ENCODE results near the gene SREBF1. TPM values are rescaled to one million over a fixed set of nuclear protein-coding genes. Genes with fewer than 3 reads are reported as not detected.

Gene SREBF1
- total RNA-seq, 1 donor from 2014 or later = 85.0 TPM

DNA sequence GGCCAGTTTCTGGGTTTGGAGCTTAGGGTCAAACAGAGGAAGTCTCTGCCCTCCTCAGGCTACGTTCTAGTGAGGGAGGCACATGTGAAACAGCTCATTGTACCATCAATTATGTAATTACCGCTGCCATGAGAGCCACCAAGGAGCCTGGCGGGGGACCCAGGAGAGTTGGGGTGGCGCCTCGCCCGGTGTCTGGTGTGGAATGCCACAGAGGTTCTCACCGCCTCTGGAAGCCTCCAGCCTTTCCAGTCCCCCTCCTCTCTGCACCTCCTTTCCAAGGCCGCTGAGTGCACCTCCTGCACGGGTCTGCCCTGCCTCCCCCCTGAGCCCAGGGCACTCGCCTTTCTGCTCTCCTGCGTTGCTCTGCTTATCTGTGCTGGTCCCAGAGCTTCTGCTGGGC, 51.4 kb downstream of the SREBF1 start:
- DNase-seq (ENCODE audit: low spot score, unreplicated experiment) = no peak
- no peaks in the 10 kb centered on the region for H3K27me3 Mint-ChIP-seq
- peaks cover 62% of the 10 kb centered on the region for H3K4me1 Mint-ChIP-seq (ENCODE audit: low read depth)
- TF ChIP-seq, protein P1, sequence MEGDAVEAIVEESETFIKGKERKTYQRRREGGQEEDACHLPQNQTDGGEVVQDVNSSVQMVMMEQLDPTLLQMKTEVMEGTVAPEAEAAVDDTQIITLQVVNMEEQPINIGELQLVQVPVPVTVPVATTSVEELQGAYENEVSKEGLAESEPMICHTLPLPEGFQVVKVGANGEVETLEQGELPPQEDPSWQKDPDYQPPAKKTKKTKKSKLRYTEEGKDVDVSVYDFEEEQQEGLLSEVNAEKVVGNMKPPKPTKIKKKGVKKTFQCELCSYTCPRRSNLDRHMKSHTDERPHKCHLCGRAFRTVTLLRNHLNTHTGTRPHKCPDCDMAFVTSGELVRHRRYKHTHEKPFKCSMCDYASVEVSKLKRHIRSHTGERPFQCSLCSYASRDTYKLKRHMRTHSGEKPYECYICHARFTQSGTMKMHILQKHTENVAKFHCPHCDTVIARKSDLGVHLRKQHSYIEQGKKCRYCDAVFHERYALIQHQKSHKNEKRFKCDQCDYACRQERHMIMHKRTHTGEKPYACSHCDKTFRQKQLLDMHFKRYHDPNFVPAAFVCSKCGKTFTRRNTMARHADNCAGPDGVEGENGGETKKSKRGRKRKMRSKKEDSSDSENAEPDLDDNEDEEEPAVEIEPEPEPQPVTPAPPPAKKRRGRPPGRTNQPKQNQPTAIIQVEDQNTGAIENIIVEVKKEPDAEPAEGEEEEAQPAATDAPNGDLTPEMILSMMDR (IDR thresholded peaks at IDR 0.05; ENCODE audit: unreplicated experiment) = no peak
- no peaks in the 10 kb centered on the region for H3K36me3 Mint-ChIP-seq (ENCODE audit: insufficient read depth)
- peak overlapping the region; percentile 25 for H3K4me3 Mint-ChIP-seq (ENCODE audit: low read depth)
- peak overlapping the region; percentile 78 for H3K27ac Mint-ChIP-seq
- no peaks in the 10 kb centered on the region for H3K9me3 Mint-ChIP-seq (ENCODE audit: low read depth)

DNA sequence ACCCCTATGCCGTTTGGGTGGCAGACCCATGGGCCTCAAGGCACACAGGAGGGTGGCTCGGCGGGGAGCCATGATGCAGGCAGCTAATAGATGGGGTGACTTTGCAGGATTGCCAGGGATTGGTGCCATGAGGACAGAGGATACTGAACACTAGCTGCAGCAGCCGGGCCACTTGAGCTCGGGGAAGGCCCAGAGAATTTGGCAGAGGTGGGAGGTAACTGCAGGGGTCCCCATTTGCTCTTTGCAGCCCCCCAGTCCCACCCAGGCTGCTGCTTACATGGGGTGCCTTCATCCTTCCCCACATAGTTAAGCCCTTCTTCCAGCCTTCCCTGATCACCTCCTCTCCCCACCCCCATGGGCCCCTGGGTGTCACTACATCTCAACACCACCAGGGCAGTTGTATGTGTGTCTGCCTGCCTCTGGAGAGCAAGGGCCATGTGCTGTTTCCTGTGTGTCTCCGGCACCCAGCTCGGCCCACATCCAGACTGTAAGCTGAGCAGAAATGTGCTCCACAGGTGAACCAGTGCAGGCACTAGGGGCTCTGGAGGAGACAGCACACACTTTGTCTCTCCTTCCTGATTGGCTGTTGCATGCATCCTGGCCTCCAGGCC, 52.0 kb downstream of the SREBF1 start:
- Mint-ChIP-seq H3K36me3 (ENCODE audit: insufficient read depth) (no peaks in the 10 kb centered on the region), H3K27ac (peak overlapping the region; percentile 29), H3K4me1 (ENCODE audit: low read depth) (peaks cover 57% of the 10 kb centered on the region), H3K9me3 (ENCODE audit: low read depth) (no peaks in the 10 kb centered on the region), H3K27me3 (no peaks in the 10 kb centered on the region), H3K4me3 (ENCODE audit: low read depth) (peak overlapping the region; percentile 25)
- DNase-seq (ENCODE audit: low spot score, unreplicated experiment) = no peak
- TF ChIP-seq, protein P1 (IDR thresholded peaks at IDR 0.05; ENCODE audit: unreplicated experiment) = peak; percentile 33

DNA sequence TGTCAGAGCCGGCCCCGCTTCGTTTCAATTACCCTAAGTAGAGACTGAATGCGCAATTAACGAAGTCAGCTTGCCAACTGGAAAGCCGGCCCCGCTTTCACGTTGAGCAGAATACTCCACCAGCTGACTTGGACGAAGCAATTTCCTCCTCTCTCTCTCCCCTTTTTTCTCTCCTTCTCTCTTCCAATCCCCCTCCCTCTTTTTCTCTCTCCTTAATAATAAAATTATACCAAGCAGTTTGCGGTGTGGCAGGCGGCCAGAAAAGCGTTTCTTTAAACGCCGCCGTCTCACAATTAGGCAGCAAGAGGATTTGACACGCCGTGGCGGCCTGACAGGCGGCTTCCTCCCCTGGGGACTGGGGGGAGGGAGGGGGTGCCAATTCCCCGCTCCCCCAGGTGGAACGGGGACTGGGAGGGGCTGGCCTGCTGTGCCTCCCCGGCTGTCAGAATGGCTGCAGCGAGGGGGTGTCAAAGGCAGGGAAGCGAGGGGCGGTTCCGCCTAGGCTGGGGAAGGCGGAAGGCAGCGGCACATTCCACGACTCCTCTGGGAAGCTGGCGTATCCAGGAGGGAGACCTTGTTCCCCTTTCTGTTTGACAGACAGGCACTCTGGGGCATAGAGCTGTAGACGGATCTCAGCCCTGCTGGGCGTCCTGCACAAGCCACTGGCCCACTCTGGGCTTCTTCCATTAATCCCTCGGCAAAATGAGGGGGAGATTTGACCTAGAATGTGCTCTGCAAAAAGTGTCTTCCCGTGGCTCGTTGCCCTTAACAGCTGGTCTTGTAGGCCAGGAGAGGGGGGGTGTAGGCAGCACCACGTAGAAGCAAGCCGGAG, 52.7 kb downstream of the SREBF1 start:
- Mint-ChIP-seq H3K9me3 (ENCODE audit: low read depth) (no peaks in the 10 kb centered on the region), H3K4me1 (ENCODE audit: low read depth) (peaks cover 51% of the 10 kb centered on the region), H3K27ac (peak overlapping the region; percentile 29), H3K4me3 (ENCODE audit: low read depth) (peak overlapping the region; percentile 68), H3K36me3 (ENCODE audit: insufficient read depth) (no peaks in the 10 kb centered on the region), H3K27me3 (no peaks in the 10 kb centered on the region)
- DNase-seq (ENCODE audit: low spot score, unreplicated experiment) = no peak
- TF ChIP-seq, protein P1 (IDR thresholded peaks at IDR 0.05; ENCODE audit: unreplicated experiment) = no peak

DNA sequence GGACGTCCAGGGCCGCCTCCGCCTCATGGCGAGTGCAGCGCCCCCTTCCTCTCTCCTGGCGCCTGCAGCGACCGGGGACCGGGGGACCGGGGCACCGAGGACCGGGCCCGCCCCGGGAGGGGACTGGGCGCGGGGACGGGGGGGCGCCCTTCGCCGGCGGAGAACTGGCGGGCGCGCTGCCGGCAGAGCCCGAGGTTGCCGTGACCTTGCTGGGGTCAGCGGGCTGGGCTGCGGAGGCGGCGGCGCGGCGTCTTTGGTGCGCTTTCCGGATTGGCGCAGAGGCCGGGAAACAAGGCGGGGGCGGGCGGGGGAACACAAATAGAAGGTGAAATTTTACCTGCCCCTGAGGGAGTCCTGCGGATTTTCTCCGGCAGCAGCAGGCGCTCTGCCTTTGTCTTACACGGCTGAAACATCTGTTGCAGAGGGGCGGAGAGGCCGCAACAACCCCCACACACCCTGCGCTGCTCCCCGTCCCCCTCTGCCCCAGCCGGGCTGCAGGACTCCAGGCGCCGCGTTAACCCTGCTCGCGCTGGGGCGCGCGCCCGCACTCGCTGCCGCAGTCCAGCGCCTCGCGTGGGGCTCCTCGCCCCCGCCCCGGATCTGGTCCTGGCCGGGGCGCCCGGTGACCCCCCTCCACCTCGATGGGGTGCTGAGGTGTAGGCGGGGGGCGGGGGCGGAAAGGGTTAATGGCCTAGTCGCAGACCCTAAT, 53.5 kb downstream of the SREBF1 start:
- Mint-ChIP-seq H3K36me3 (ENCODE audit: insufficient read depth) (no peaks in the 10 kb centered on the region), H3K4me3 (ENCODE audit: low read depth) (peak overlapping the region; percentile 69), H3K27ac (peak overlapping the region; percentile 49), H3K4me1 (ENCODE audit: low read depth) (peaks cover 50% of the 10 kb centered on the region), H3K27me3 (no peaks in the 10 kb centered on the region), H3K9me3 (ENCODE audit: low read depth) (no peaks in the 10 kb centered on the region)
- DNase-seq (ENCODE audit: low spot score, unreplicated experiment) = peak; percentile 40
- TF ChIP-seq, protein P1 (IDR thresholded peaks at IDR 0.05; ENCODE audit: unreplicated experiment) = peak; percentile 48

DNA sequence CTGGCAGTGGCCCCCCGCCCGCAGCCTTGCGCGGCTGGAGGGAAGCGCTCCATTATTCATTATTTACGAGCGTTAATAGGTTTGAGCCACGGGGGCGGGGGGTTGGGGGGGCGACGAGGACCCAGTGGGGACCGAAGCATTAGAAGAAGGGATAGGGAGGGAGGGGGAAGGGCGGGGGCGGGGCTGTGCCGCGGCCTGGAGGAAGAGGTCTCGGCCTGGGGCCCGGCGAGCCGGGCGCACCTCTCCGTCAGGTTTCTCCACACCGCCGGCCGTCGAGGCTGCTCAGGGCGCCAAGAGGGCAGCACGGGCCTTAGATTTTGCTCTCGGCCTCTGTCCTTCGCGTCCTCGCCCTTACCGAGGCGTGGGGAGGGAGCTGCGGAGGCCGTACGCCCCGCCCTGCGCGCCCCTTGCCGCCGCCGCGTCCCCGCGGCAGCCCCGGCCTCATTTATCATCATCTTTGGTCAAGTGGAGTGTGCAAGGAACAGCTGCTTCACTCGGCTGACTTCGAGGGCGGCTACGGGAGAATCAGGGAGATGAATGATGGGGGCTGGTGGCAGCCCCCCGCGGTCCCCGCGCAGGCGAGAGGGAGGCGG, 54.2 kb downstream of the SREBF1 start:
- H3K9me3 Mint-ChIP-seq (ENCODE audit: low read depth) = no peaks in the 10 kb centered on the region

More for the DNA sequence above, 54.2 kb downstream of the SREBF1 start:
- Mint-ChIP-seq H3K36me3 (ENCODE audit: insufficient read depth) (no peaks in the 10 kb centered on the region), H3K27ac (peak overlapping the region; percentile 77), H3K4me3 (ENCODE audit: low read depth) (peak overlapping the region; percentile 69), H3K27me3 (no peaks in the 10 kb centered on the region), H3K4me1 (ENCODE audit: low read depth) (peaks cover 52% of the 10 kb centered on the region)
- DNase-seq (ENCODE audit: low spot score, unreplicated experiment) = peak; percentile 44
- TF ChIP-seq, protein P1 (IDR thresholded peaks at IDR 0.05; ENCODE audit: unreplicated experiment) = no peak
